G401 (cell line): Measurements from ENCODE around the gene ARAP1. TPM values are rescaled to one million over a fixed set of nuclear protein-coding genes. Genes with fewer than 3 reads are reported as not detected.
A peak's percentile ranks its signal among the peaks of the same experiment; 100 is the strongest.

Experiments used
- DNase-seq: peaks from one replicate; pipeline ENCODE4 v3.0.0-alpha.2; 2015; ENCODE audit warnings: low spot score
- in situ Hi-C: cut with HindIII; loops from 2 replicates; pipeline ENCODE4 v1.10.0; 2016; ENCODE audit warnings: low sequenced_read_pairs, mixed read lengths
- total RNA-seq: library from RNA; depleted of rRNA; stranded (reverse); fragments of >200 nt; shearing (Covaris generic); gene quantifications from 2 replicates; pipeline ENCODE4 v1.2.3, GENCODE V29; 2014

Gene ARAP1
- total RNA-seq, 1 experiment from 2014 or later, result 89.9 TPM

GRCh38 chr11:72735495-72736027, 16.6 kb downstream of the ARAP1 start:
- DNase-seq, result no peak
- in situ Hi-C loops, result no loop called here

GRCh38 chr11:72732329-72732728, 19.9 kb downstream of the ARAP1 start:
- in situ Hi-C loops, result no loop called here
- no peak for DNase-seq

GRCh38 chr11:72730737-72731136, 21.5 kb downstream of the ARAP1 start:
- DNase-seq, result no peak
- in situ Hi-C loops, result no loop called here

- in situ Hi-C loops, result no loop called here
- no peak for DNase-seq
Measured at GRCh38 chr11:72730243-72730642, 22.0 kb downstream of the ARAP1 start.

GRCh38 chr11:72727521-72727920, 24.7 kb downstream of the ARAP1 start:
- in situ Hi-C loops, result no loop called here
- no peak for DNase-seq

GRCh38 chr11:72726266-72727220, 25.7 kb downstream of the ARAP1 start:
- in situ Hi-C loops, result no loop called here

GRCh38 chr11:72725724-72726028, 26.5 kb downstream of the ARAP1 start:
- no peak for DNase-seq
- in situ Hi-C loops, result no loop called here

More at GRCh38 chr11:72726266-72727220, 25.7 kb downstream of the ARAP1 start:
- no peak for DNase-seq

- in situ Hi-C loops, result no loop called here
- peak; percentile 92 for DNase-seq
Measured at GRCh38 chr11:72724851-72725723, 27.1 kb downstream of the ARAP1 start.

GRCh38 chr11:72724021-72724551, 28.1 kb downstream of the ARAP1 start:
- in situ Hi-C loops, result no loop called here
- DNase-seq, result no peak

GRCh38 chr11:72723508-72723907, 28.7 kb downstream of the ARAP1 start:
- in situ Hi-C loops, result no loop called here
- no peak for DNase-seq

GRCh38 chr11:72722050-72722748, 30.0 kb downstream of the ARAP1 start:
- DNase-seq, result peak; percentile 95
- in situ Hi-C loops, result no loop called here

GRCh38 chr11:72721689-72722049, 30.5 kb downstream of the ARAP1 start:
- in situ Hi-C loops, result no loop called here
- no peak for DNase-seq

GRCh38 chr11:72721276-72721675, 30.9 kb downstream of the ARAP1 start:
- no peak for DNase-seq
- in situ Hi-C loops, result no loop called here

GRCh38 chr11:72720784-72721183, 31.4 kb downstream of the ARAP1 start:
- in situ Hi-C loops, result no loop called here
- DNase-seq, result no peak

- in situ Hi-C loops, result no loop called here
Measured at GRCh38 chr11:72720047-72720446, 32.2 kb downstream of the ARAP1 start.

GRCh38 chr11:72719551-72719950, 32.7 kb downstream of the ARAP1 start:
- DNase-seq, result no peak
- in situ Hi-C loops, result no loop called here

More at GRCh38 chr11:72720047-72720446, 32.2 kb downstream of the ARAP1 start:
- DNase-seq, result no peak

- no peak for DNase-seq
- in situ Hi-C loops, result no loop called here
Measured at GRCh38 chr11:72719144-72719543, 33.1 kb downstream of the ARAP1 start.

- DNase-seq, result no peak
Measured at GRCh38 chr11:72718101-72718501, 34.1 kb downstream of the ARAP1 start.

GRCh38 chr11:72716788-72717435, 35.3 kb downstream of the ARAP1 start:
- DNase-seq, result no peak
- in situ Hi-C loops, result no loop called here

More at GRCh38 chr11:72718101-72718501, 34.1 kb downstream of the ARAP1 start:
- in situ Hi-C loops, result no loop called here
